WTC11 (cell line): ENCODE data around the gene ARHGAP6. TPM values are rescaled to one million over a fixed set of nuclear protein-coding genes. Genes with fewer than 3 reads are reported as not detected.

Source experiments
- ATAC-seq: fragments of 200-7000 bp; cut with Tn5 transposase; 2 replicates; pipeline ENCODE4 v1.10.0; 2021; ENCODE audit warnings: mild to moderate bottlenecking, moderate library complexity
- CTCF ChIA-PET: fragments of 300-600 bp; sonication (Branson Sonifier 250); formaldehyde crosslinking; loops from one replicate; lab custom pipeline; 2021; ENCODE audit warnings: antibody characterized with exemption; lab: Charles Lee
- POLR2A ChIA-PET: fragments of 350-600 bp; sonication (Branson Sonifier 250); formaldehyde crosslinking; loops from one replicate; lab custom pipeline; 2021; ENCODE audit warnings: antibody characterized with exemption; lab: Charles Lee
- DNase-seq: peaks from one replicate; pipeline ENCODE4 v3.0.0; 2021; ENCODE audit warnings: low spot score
- H3K27ac Mint-ChIP-seq: 2 replicates; pipeline ENCODE4 v1.8.0; 2021; ENCODE audit warnings: mixed read lengths
- H3K27me3 Mint-ChIP-seq: 2 replicates; pipeline ENCODE4 v1.8.0; 2021; ENCODE audit warnings: low read depth, mild to moderate bottlenecking, moderate library complexity, mixed read lengths
- H3K36me3 Mint-ChIP-seq: 2 replicates; pipeline ENCODE4 v1.8.0; 2021; ENCODE audit warnings: mixed read lengths
- H3K4me1 Mint-ChIP-seq: 2 replicates; pipeline ENCODE4 v1.8.0; 2022; ENCODE audit warnings: mixed read lengths
- H3K4me3 Mint-ChIP-seq: 2 replicates; pipeline ENCODE4 v1.8.0; 2021; ENCODE audit warnings: mild to moderate bottlenecking, moderate library complexity, mixed read lengths
- H3K9me3 Mint-ChIP-seq: 2 replicates; pipeline ENCODE4 v1.8.0; 2021; ENCODE audit warnings: mixed read lengths
- E2F4 ChIP-seq: sonication (generic); formaldehyde crosslinking; IDR thresholded peaks from 2 replicates; pipeline ENCODE4 v1.8.1; 2022; ENCODE audit warnings: low read depth, mild to moderate bottlenecking, moderate library complexity, missing genetic modification reagents, borderline replicate concordance
- ELF4 ChIP-seq: sonication (generic); formaldehyde crosslinking; IDR thresholded peaks from 2 replicates; pipeline ENCODE4 v1.8.1; 2022; ENCODE audit warnings: low read depth, mild to moderate bottlenecking, moderate library complexity, missing genetic modification reagents
- ETV6 ChIP-seq: sonication (generic); formaldehyde crosslinking; IDR thresholded peaks from 2 replicates; pipeline ENCODE4 v1.8.1; 2022; ENCODE audit warnings: mild to moderate bottlenecking, missing genetic modification reagents
- FOXK1 ChIP-seq: sonication (generic); formaldehyde crosslinking; IDR thresholded peaks from 2 replicates; pipeline ENCODE4 v1.8.0; 2022; ENCODE audit warnings: mild to moderate bottlenecking, moderate library complexity, missing genetic modification reagents
- FOXP1 ChIP-seq: sonication (generic); formaldehyde crosslinking; IDR thresholded peaks from 2 replicates; pipeline ENCODE4 v1.8.0; 2022; ENCODE audit warnings: missing genetic modification reagents, mild to moderate bottlenecking, moderate library complexity, borderline replicate concordance
- GABPB1 ChIP-seq: sonication (generic); formaldehyde crosslinking; IDR thresholded peaks from 2 replicates; pipeline ENCODE4 v1.8.1; 2023; ENCODE audit warnings: mild to moderate bottlenecking, missing genetic modification reagents
- MXD4 ChIP-seq: fragments of 250-450 bp; sonication (Bioruptor Pico); IDR thresholded peaks from 2 replicates; pipeline ENCODE4 v1.8.0; 2021; ENCODE audit warnings: mild to moderate bottlenecking, moderate library complexity, borderline replicate concordance
- MYBL2 ChIP-seq: sonication (generic); formaldehyde crosslinking; IDR thresholded peaks from 2 replicates; pipeline ENCODE4 v1.8.1; 2023; ENCODE audit warnings: mild to moderate bottlenecking, moderate library complexity, missing genetic modification reagents
- NR3C1 ChIP-seq: sonication (generic); formaldehyde crosslinking; conservative IDR thresholded peaks from 2 replicates; pipeline ENCODE4 v1.8.1; 2023; ENCODE audit warnings: low read depth, mild to moderate bottlenecking, missing genetic modification reagents
- OVOL2 ChIP-seq: fragments of 250-450 bp; sonication (Bioruptor Pico); IDR thresholded peaks from 2 replicates; pipeline ENCODE4 v1.9.0; 2021; ENCODE audit warnings: mild to moderate bottlenecking, borderline replicate concordance
- RELA ChIP-seq: sonication (generic); formaldehyde crosslinking; IDR thresholded peaks from 2 replicates; pipeline ENCODE4 v1.8.1; 2022; ENCODE audit warnings: missing genetic modification reagents, mild to moderate bottlenecking, borderline replicate concordance
- SP1 ChIP-seq: sonication (generic); formaldehyde crosslinking; conservative IDR thresholded peaks from 2 replicates; pipeline ENCODE4 v1.8.1; 2022; ENCODE audit warnings: missing genetic modification reagents
- TEAD4 ChIP-seq: sonication (generic); formaldehyde crosslinking; IDR thresholded peaks from 2 replicates; pipeline ENCODE4 v1.8.0; 2022; ENCODE audit warnings: mild to moderate bottlenecking, missing genetic modification reagents
- ZNF121 ChIP-seq: sonication (generic); formaldehyde crosslinking; IDR thresholded peaks from 2 replicates; pipeline ENCODE4 v1.8.0; 2023; ENCODE audit warnings: missing genetic modification reagents
- ZNF138 ChIP-seq: sonication (generic); formaldehyde crosslinking; conservative IDR thresholded peaks from 2 replicates; pipeline ENCODE4 v1.8.1; 2022; ENCODE audit warnings: mild to moderate bottlenecking, moderate library complexity, missing genetic modification reagents
- ZNF232 ChIP-seq: sonication (generic); formaldehyde crosslinking; IDR thresholded peaks from 2 replicates; pipeline ENCODE4 v1.8.0; 2022; ENCODE audit warnings: mild to moderate bottlenecking, missing genetic modification reagents
- total RNA-seq: library from RNA; stranded (reverse); gene quantifications from 3 replicates; pipeline ENCODE4 v1.2.3, GENCODE V29; 2021
- TF ChIP-seq, protein P1 (sequence below): sonication (generic); formaldehyde crosslinking; IDR thresholded peaks from 2 replicates; pipeline ENCODE4 v1.8.0; 2023; ENCODE audit warnings: missing genetic modification reagents
- TF ChIP-seq, protein P2 (sequence below): fragments of 250-450 bp; sonication (Bioruptor Pico); conservative IDR thresholded peaks from 2 replicates; pipeline ENCODE4 v1.9.0; 2021; ENCODE audit warnings: mild to moderate bottlenecking
- TF ChIP-seq, protein P3 (sequence below): sonication (generic); formaldehyde crosslinking; conservative IDR thresholded peaks from 2 replicates; pipeline ENCODE4 v1.8.1; 2023; ENCODE audit warnings: mild to moderate bottlenecking, low read depth, missing genetic modification reagents, moderate library complexity
- TF ChIP-seq, protein P4 (sequence below): fragments of 250-450 bp; sonication (Bioruptor Pico); IDR thresholded peaks from 2 replicates; pipeline ENCODE4 v1.9.0; 2021; ENCODE audit warnings: mild to moderate bottlenecking, borderline replicate concordance

The ARHGAP6 gene
- total RNA-seq, 1 experiment from 2014 or later: 1.0 TPM

GRCh38 chrX:11540532-11541377, 125.0 kb downstream of the ARHGAP6 start:
- Mint-ChIP-seq H3K4me3 (no peak overlapping the region), H3K36me3 (no peaks in the 10 kb centered on the region), H3K9me3 (no peaks in the 10 kb centered on the region), H3K27ac (no peak overlapping the region), H3K4me1 (no peaks in the 10 kb centered on the region), H3K27me3 (peaks cover 92% of the 10 kb centered on the region)
- TF ChIP-seq, protein P1, sequence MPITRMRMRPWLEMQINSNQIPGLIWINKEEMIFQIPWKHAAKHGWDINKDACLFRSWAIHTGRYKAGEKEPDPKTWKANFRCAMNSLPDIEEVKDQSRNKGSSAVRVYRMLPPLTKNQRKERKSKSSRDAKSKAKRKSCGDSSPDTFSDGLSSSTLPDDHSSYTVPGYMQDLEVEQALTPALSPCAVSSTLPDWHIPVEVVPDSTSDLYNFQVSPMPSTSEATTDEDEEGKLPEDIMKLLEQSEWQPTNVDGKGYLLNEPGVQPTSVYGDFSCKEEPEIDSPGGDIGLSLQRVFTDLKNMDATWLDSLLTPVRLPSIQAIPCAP (CRISPR knock-in tag): no peak
- TF ChIP-seq MYBL2 (CRISPR knock-in tag) (no peak), RELA (CRISPR knock-in tag) (no peak), ZNF138 (no peak), ELF4 (CRISPR knock-in tag) (no peak), ETV6 (CRISPR knock-in tag) (no peak), TEAD4 (CRISPR knock-in tag) (no peak), OVOL2 (CRISPR knock-in tag) (no peak), FOXK1 (CRISPR knock-in tag) (no peak), ZNF232 (CRISPR knock-in tag) (no peak), ZNF121 (CRISPR knock-in tag) (no peak)
- TF ChIP-seq, protein P2, sequence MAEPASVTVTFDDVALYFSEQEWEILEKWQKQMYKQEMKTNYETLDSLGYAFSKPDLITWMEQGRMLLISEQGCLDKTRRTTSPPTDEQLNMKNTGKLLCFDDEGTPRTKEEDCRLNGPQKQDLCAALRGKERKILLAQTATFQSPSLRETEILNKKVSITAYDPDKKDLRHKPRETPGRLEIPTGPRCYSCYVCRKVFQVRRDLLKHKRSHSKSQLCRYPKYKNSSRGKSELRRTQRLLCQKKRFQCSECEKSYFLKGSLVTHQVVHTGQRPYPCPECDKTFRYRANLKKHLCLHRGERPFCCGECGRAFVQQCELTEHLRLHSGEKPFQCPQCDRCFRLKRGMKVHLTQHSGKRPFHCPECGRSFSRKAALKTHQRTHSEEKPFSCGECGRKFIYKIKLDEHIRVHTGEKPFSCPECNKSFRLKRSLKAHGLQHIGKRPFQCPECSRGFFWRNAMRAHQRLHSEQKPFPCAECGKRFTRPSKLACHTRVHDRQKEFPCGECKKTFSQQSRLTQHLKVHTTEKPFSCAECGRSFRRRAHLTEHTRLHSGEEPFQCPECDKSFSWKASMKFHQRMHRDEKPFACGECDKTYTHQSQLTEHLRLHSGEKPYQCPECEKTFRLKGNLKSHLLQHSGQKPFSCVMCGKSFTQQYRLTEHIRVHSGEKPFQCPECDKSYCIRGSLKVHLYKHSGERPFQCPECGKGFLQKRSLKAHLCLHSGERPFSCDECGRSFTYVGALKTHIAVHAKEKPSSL: no peak
- TF ChIP-seq, protein P3, sequence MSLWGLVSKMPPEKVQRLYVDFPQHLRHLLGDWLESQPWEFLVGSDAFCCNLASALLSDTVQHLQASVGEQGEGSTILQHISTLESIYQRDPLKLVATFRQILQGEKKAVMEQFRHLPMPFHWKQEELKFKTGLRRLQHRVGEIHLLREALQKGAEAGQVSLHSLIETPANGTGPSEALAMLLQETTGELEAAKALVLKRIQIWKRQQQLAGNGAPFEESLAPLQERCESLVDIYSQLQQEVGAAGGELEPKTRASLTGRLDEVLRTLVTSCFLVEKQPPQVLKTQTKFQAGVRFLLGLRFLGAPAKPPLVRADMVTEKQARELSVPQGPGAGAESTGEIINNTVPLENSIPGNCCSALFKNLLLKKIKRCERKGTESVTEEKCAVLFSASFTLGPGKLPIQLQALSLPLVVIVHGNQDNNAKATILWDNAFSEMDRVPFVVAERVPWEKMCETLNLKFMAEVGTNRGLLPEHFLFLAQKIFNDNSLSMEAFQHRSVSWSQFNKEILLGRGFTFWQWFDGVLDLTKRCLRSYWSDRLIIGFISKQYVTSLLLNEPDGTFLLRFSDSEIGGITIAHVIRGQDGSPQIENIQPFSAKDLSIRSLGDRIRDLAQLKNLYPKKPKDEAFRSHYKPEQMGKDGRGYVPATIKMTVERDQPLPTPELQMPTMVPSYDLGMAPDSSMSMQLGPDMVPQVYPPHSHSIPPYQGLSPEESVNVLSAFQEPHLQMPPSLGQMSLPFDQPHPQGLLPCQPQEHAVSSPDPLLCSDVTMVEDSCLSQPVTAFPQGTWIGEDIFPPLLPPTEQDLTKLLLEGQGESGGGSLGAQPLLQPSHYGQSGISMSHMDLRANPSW: no peak
- TF ChIP-seq, protein P4, sequence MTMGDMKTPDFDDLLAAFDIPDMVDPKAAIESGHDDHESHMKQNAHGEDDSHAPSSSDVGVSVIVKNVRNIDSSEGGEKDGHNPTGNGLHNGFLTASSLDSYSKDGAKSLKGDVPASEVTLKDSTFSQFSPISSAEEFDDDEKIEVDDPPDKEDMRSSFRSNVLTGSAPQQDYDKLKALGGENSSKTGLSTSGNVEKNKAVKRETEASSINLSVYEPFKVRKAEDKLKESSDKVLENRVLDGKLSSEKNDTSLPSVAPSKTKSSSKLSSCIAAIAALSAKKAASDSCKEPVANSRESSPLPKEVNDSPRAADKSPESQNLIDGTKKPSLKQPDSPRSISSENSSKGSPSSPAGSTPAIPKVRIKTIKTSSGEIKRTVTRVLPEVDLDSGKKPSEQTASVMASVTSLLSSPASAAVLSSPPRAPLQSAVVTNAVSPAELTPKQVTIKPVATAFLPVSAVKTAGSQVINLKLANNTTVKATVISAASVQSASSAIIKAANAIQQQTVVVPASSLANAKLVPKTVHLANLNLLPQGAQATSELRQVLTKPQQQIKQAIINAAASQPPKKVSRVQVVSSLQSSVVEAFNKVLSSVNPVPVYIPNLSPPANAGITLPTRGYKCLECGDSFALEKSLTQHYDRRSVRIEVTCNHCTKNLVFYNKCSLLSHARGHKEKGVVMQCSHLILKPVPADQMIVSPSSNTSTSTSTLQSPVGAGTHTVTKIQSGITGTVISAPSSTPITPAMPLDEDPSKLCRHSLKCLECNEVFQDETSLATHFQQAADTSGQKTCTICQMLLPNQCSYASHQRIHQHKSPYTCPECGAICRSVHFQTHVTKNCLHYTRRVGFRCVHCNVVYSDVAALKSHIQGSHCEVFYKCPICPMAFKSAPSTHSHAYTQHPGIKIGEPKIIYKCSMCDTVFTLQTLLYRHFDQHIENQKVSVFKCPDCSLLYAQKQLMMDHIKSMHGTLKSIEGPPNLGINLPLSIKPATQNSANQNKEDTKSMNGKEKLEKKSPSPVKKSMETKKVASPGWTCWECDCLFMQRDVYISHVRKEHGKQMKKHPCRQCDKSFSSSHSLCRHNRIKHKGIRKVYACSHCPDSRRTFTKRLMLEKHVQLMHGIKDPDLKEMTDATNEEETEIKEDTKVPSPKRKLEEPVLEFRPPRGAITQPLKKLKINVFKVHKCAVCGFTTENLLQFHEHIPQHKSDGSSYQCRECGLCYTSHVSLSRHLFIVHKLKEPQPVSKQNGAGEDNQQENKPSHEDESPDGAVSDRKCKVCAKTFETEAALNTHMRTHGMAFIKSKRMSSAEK (CRISPR knock-in tag): no peak
- ATAC-seq: no peak
- CTCF ChIA-PET: no interaction called here
- POLR2A ChIA-PET: no interaction called here
- DNase-seq: peak; percentile 9

- H3K9me3 Mint-ChIP-seq: no peaks in the 10 kb centered on the region
Measured at GRCh38 chrX:11537141-11537540, 128.6 kb downstream of the ARHGAP6 start.

More at GRCh38 chrX:11537141-11537540, 128.6 kb downstream of the ARHGAP6 start:
- Mint-ChIP-seq H3K4me3 (no peak overlapping the region), H3K27me3 (peaks cover 68% of the 10 kb centered on the region), H3K36me3 (no peaks in the 10 kb centered on the region), H3K4me1 (peaks cover 5% of the 10 kb centered on the region; the same call in 1 of the 2 replicates), H3K27ac (no peak overlapping the region)
- POLR2A ChIA-PET: no interaction called here
- CTCF ChIA-PET: no interaction called here
- no peak for TF ChIP-seq NR3C1
- no peak for TF ChIP-seq GABPB1 (CRISPR knock-in tag)
- TF ChIP-seq FOXP1: no peak
- no peak for TF ChIP-seq SP1 (CRISPR knock-in tag)
- no peak for TF ChIP-seq MXD4
- TF ChIP-seq E2F4 (CRISPR knock-in tag): no peak
- no peak for DNase-seq
- no peak for ATAC-seq
